ENCODE data around the gene PRSS38. TPM values are rescaled to one million over a fixed set of nuclear protein-coding genes. Genes with fewer than 3 reads are reported as not detected.

Gene PRSS38
- total and polyA plus RNA-seq, 2 experiments from 2014 or later = not detected

DNA sequence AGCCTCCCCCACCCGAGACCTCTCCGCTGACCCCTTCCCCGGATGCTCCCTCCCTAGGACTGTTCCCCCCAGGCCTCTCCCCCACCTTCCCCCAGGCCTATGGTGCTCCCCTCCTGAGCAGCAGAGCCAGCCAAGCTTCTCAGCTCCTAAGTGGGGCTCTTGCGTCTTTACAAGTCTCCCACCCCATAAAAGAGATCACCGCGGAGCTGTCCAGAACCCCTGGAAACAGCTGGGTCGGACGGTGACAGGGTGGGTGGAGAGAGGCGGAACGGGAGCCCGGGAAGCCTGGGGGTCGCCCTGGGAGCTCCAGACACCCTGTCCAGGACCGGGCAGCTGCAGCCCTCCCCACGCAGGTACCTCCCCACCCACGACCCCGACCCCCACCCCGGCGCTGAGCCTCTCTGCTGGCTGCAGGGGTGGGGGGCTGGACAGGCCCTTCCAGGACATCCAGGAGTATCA, 71.1 kb downstream of the PRSS38 start:
- no peak for TF ChIP-seq CTCF (IDR thresholded peaks at IDR 0.05; ENCODE audit: low read depth, low read length)
- Histone ChIP-seq H3K4me1 (ENCODE audit: low read depth) (no peaks in the 10 kb centered on the region), H3K4me3 (no peak overlapping the region), H3K9me3 (ENCODE audit: low read depth) (no peaks in the 10 kb centered on the region), H3K27me3 (no peaks in the 10 kb centered on the region), H3K36me3 (no peaks in the 10 kb centered on the region), H3K27ac (no peak overlapping the region)
- DNase-seq (ENCODE audit: low read depth in 1 of 2, low spot score in 1 of 2) = no peak

DNA sequence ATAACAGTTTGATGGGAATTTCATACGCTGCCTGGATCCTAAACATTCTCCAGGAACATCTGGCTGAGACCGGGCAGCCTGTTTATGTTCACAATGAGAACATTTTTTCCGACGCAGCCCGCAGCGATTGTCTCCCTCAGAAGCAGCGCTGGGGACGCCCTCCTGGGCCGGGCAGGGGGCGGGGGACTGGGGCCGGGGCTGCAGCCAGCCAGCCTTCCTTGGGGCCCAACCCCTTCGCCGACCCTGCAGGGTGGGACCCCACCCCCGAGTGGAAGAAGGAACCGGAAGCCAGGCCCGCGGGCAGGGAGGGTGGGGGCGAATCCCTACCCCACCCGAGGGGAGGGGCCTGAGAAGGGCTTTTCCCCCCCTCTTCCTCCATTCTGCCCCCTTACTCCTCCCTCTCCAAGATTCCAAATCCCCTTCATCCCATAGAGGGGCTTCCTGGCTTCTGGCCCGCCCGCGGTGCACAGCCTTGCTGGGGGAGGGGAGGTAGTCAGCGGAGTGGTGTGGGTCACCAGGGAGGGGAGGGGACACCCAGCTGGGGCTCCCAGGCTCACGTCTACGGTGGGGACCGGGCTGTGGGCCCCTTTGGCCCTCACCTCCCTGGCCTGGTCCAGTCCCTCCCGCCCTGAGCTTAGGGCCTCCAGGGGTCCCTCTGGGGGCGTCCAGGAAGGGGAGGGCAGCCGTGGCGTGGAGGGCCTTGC, 71.7 kb downstream of the PRSS38 start:
- H3K27ac ChIP-seq = no peak overlapping the region
- DNase-seq (ENCODE audit: low read depth in 1 of 2, low spot score in 1 of 2) = peak in 1 of 2 donors; percentile 81
- H3K27me3 ChIP-seq = no peaks in the 10 kb centered on the region
- no peak overlapping the region for H3K4me3 ChIP-seq
- TF ChIP-seq CTCF (IDR thresholded peaks at IDR 0.05; ENCODE audit: low read depth, low read length) = no peak
- H3K36me3 ChIP-seq = no peaks in the 10 kb centered on the region
- no peaks in the 10 kb centered on the region for H3K9me3 ChIP-seq (ENCODE audit: low read depth)
- no peaks in the 10 kb centered on the region for H3K4me1 ChIP-seq (ENCODE audit: low read depth)

- DNase-seq (ENCODE audit: low read depth in 1 of 2, low spot score in 1 of 2) = peak in 1 of 2 donors; percentile 69
- H3K4me1 ChIP-seq (ENCODE audit: low read depth) = no peaks in the 10 kb centered on the region
- H3K36me3 ChIP-seq = no peaks in the 10 kb centered on the region
- H3K4me3 ChIP-seq = no peak overlapping the region
- H3K9me3 ChIP-seq (ENCODE audit: low read depth) = no peaks in the 10 kb centered on the region
- no peak for TF ChIP-seq CTCF (IDR thresholded peaks at IDR 0.05; ENCODE audit: low read depth, low read length)
- no peak overlapping the region for H3K27ac ChIP-seq
- H3K27me3 ChIP-seq = no peaks in the 10 kb centered on the region
Measured at GRCh38 chr1:227887697-227888403, 72.4 kb downstream of the PRSS38 start.

DNA sequence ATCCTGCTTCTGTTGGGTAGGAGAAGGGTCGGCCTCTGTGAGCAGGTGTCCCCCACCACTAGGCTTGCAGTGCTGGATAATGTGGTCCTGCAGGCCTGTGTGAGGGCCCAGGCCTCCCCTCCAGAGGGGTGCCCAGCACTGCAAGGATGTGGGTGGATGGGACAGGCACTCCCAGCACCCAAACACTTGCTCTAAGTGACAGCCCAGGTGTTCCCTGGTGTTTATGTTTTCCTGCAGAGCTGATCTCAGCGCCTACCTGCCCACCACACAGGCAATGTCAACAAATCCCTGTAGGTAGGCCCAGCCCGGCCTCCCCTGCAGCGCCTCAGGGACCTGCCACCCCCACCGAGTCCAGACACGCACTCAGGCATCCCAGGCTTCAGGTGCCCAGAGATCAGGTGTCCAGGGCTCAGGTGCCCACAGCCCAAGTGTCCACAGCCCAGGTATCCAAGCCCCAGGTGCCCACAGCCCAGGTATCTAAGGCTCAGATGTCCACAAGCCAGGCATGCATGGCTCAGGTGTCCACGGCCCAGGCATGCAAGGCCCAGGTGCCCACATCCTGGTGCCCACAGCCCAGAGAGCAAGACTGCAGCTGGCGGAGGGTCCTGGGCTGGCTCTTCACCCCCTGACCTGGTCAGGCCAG, 73.0 kb downstream of the PRSS38 start:
- H3K27me3 ChIP-seq = no peaks in the 10 kb centered on the region
- H3K4me3 ChIP-seq = no peak overlapping the region
- H3K36me3 ChIP-seq = no peaks in the 10 kb centered on the region
- H3K27ac ChIP-seq = no peak overlapping the region
- no peaks in the 10 kb centered on the region for H3K4me1 ChIP-seq (ENCODE audit: low read depth)
- no peaks in the 10 kb centered on the region for H3K9me3 ChIP-seq (ENCODE audit: low read depth)
- no peak for DNase-seq (ENCODE audit: low read depth in 1 of 2, low spot score in 1 of 2)
- TF ChIP-seq CTCF (IDR thresholded peaks at IDR 0.05; ENCODE audit: low read depth, low read length) = no peak

- no peak for TF ChIP-seq CTCF (IDR thresholded peaks at IDR 0.05; ENCODE audit: low read depth, low read length)
- H3K4me3 ChIP-seq = no peak overlapping the region
- DNase-seq (ENCODE audit: low read depth in 1 of 2, low spot score in 1 of 2) = no peak
- H3K4me1 ChIP-seq (ENCODE audit: low read depth) = no peaks in the 10 kb centered on the region
- no peaks in the 10 kb centered on the region for H3K36me3 ChIP-seq
- no peaks in the 10 kb centered on the region for H3K9me3 ChIP-seq (ENCODE audit: low read depth)
- no peak overlapping the region for H3K27ac ChIP-seq
- no peaks in the 10 kb centered on the region for H3K27me3 ChIP-seq
Measured at GRCh38 chr1:227889047-227889862, 73.8 kb downstream of the PRSS38 start.
